NCI-H345 treated with DMSO at 0.1 percent for 48 hours (cell line): ENCODE measurements around the gene TARP.
"Not testable (repeated sequence)": the region's sequence is repeated elsewhere in the genome, so short reads cannot be mapped to it uniquely, and the experiment has no call there.

ENCODE experiments used
- DNase-seq: peaks from one replicate; lab custom pipeline; 2025; ENCODE audit not compliant: unreplicated experiment; lab: John Stamatoyannopoulos, UW

TARP gene

DNA sequence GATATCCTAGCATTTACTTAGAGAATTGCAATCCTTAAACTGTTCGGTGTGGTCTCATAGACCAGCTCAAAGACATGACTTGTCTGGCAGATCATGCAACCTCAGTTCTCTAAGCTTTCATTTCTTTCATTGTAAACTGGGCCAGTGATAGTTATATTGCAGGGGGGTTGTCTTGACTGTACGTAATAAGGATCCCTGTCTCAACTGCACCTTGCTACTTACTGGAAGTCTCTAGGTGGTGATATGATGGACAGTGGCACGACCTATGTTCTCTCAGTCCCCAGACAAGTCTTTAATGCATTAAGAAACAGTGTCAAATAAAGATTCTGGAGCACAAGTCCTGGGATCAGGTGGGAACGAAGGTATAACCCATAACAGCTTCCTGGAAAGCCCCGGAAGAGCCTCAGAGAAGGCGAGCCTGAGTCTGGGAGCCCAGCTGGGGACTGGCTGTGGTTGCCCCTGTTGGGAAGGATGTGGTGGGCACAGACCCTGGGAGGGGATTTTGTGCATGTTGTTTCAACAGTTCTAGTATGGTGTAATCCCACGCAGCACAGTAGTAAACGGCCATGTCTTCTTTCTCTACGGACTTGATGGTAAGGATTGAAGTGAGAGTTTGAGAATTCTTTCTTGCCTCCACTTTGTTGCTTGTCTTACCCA, 26.0 kb upstream of the TARP start:
- no peak for DNase-seq

DNA sequence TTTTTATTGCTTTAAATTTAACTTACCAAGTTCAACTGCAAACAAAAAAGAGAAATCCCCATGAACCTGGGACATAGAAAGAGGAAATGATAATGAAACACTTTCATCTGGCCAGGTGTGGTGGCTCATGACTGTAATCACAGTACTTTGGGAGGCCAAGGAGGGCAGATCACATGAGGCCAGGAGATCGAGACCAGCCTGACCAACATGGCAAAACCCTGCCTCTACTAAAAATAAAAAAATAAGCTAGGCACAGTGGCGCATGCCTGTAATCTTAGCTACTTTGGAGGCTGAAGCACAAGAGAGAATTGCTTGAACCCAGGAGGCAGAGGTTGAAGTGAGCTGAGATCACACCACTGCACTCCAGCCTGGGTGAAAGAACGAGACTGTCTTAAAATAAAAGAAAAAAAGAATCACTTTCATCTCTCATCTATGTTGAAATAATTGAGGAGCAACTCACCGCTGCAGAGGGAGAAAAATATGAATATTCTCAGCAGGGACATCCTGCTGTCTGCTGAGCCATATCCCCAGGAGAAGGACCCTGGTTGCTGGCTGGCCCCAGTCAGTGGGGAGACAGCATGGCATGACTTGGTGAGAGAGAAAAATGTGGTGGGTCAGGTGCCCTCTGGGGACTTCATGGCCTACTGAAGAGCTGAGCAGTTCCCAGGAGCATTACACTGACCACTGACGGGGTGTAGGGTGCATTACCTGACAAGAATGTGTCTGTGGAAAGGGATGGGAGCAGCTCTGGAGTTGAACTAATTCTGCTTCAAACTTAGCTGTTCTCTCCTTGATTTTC, 22.8 kb upstream of the TARP start:
- no peak for DNase-seq

DNA sequence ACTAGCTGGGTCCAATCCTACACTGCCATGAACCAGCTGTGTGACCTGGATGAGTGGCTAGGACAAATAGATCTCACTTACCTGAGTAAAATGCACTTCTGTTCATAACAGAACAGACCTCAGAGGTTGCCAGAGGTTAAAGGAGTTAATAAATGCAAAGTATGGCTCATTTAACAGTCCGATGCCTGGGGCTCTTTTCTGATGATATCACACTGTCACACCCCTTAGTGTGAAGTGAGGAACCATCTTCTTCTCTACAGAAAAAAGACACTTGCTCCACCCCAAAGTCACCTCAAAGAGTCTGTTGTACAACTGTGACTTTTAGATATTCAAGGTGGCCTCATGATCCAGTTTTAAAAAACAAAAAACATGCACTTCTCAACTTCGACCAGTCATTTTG, 21.5 kb upstream of the TARP start:
- DNase-seq, result no peak

DNA sequence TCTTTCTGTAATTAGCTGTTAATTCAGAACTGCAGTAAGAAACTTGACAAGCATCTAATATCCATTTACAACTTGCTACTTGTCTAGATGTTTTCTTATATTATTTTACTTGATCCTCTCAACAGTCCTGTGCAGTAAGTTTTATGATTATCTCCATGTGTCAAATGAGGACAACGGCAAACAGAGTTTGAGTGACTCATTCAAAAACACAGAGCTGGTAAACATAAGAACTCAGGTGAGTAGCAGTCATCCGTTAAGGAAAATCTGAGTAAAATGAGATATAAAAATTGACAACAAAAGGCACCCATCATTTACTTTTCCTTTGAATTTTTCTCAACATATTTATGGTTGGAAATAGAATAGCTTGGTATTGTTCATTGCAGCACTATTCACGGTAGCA, 19.0 kb upstream of the TARP start:
- no peak for DNase-seq

DNA sequence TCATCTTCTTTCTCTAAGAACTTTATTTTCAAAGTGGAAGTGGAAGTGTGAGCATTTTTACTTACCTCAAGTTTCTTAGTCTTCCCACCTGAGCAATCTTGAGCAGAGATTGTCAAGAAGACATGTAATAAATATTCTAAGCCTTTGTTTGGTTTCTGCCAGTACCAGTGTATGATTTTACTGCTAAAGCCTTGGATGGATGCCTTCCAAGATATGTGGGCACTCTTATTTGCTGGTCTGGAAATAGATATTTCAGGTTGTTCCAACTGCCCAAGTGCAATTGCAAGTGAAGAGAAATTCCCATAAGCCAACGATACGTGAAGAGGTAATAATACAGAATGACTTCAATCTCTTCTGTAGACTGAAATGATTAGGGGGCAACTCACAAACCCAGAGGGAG, 18.2 kb upstream of the TARP start:
- no peak for DNase-seq

DNA sequence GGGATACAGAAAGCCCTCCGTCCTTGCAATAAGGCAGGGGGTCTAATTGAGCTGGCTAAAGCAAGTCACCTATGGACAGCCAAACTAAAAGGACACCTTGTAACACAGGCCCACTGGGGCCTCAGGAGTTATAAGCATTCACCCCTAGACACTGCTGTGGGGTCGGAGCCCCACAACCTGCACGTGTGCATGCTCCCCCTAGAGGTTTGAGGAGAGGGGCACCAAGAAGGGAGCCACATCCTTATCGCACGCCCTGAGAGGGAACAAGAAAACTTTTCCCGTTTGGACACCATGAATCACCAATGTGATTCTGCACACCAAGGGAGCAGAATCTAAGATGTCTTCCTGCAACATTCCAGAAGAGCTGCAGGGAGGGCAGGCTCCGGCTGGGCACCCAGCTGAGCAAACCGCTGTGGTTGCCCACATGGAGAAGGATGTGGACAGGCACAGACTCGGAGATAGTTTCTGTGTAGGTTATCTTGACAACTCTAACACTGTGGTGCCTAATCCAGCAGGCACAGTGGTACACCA, 17.7 kb upstream of the TARP start:
- DNase-seq, result no peak

DNA sequence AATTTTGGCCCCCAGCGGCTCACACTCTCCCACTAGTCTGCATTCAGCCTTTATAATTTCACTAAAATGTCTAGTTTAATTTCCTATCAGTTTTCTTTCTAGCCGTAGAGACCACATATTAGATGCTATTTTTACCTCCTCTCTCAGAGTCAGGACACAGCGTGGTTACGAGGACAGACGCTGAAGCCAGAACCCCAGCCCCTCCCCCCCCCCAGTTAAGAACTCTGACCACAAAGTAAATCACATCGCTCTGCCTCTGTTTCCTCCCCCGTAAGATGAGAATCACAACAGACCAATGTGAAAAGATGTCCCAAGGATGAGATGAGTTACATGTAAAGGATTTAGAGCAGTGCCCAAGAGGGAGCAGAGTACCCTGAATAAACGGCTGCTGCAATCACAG, 11.1 kb upstream of the TARP start:
- DNase-seq, result no peak

DNA sequence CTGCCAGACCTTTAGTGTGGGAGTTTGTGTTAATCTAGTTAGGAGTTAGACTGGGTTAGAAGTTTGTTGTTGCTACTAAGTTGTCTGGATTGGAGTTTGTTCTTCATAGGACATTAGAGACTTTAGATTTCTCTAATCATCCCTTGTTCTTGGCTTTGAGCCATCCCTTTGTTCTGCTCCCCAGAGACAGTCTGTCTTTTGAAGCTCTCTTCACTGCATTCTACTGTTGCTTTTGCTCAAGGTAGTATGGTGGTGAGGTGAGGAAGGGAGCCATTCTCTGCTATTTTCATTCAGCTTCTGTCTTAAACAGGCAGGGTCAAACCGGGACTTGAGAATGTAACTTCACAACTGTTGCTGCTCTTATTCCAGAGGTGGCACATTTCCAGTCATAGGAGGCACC, 10.4 kb upstream of the TARP start:
- DNase-seq, result no peak

DNA sequence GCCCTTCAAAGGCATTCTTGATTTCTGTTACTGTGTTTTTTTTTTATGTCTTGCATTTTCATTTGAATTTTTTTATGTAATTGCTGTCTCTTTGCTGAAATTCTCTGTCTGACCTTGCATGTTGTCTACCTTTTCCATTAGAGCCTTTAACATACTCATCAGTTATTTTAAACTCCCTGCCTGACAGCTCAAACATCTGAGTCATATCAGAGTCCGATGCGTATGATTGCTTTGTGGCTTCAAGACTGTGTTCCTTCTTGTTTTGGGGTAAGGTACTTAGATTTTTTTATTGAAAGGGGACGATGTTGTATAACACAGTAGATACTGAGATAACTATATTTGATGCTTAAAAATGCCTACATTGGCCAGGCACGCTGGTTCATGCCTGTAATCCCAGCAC, 9.7 kb upstream of the TARP start:
- DNase-seq, result no peak

DNA sequence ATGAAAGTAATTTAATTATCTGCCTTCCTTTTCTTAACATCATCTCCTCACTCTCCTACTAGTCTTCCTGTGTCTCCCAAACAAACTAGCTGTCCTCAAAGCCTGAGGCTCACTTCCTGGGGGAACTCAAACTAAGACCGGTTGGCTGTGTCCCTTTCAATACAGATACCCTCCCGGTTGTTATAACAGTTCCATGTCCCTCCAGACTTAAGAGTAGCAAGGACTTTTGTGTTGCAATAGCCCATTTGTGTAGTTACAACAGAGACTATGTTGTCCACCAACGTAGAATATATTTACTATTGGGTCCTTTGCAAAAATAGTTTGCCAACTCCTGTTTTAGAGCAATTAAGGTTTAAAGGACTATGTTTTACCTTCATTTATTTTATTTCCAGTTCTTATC, 8.6 kb upstream of the TARP start:
- no peak for DNase-seq

DNA sequence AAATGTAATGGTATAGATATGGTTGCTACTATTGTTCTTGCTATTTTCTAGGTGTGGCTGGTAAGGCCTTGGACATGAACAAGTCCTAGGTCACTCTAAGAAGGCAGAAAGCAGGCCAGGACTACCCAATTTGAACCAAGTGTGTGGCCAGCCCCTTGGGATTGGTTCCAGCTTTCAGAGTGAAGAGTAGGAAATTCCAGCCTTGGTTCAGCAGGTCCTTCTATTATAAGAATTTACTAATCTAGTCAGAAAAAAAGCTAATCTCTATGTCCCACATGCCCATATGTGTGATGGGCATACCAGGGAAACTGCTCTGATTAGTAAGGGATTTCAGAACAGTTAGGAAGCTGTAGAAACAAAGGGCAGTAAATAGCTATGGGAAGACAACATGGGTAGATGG, 7.8 kb upstream of the TARP start:
- no peak for DNase-seq

DNA sequence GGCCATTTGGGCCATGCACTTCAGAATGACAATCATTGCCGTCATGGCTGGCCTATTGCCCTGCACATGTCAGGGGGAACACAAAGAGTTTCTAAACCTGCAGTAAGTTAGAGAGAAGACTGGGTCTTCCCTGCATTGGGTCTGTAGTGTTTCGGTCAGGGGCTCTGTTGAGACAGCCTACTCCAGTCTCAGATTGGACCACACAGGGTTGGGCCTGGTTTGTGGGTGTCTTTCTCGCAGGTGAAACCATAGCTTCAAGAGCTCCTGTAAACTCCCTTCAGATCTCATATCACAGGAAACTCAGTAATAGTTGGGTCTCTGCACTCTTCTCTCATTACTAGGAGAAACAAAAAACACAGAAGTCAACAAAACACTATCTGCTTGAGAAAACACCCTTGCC, 7.3 kb upstream of the TARP start:
- no peak for DNase-seq

DNA sequence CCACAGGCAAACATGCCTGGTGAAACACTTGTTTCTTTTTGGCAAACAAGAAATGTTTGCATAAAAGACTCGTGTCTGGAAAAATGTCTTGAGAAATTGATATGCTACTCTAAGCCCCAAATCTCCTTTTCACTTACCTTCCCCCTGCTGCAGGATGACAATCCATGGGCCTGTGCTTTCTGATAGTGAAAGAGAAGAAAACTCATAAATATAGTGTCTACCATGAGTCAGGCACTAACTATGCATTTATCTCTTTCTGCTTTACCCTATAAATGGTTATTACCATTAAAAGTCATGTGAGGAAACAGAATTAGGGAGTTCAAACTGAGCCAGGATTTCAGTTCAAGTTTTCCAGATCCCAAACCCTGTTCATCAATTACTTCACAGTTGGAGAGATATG, 6.6 kb upstream of the TARP start:
- DNase-seq, result no peak

DNA sequence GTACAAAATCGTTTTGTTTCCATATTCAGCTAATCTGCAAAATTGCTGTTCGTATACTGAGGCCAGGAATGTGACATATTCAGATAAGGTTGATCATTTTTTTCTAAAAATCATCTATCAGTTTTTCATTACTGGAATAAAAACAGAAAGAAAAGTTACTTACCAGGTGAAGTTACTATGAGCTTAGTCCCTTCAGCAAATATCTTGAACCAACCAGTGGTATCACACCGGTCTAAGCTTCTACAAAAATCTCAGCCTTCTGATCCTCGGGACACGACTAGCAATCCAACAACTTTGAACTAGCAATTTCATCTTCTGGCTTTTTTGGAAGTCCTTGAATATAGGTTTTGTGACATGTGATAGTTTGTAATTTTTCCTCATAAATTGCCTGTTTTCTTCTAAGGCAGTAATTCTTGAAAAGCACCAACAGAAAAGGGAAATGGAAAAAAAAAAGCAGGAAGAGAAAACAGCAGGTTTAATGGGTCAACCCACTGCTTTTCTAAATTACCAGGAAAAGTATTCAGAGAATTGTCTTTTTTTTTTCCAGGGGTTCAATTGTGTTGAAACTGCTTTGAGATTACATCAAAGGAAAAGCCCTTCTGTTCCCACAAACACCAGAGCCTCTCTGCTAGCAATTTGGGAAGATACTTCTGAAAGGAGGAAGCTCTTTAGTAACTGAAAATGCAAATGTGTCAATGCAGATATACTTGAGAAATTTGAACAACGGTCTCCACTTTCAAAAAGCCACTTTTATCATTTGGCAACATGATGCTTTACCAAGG, 2.9 kb upstream of the TARP start:
- DNase-seq, result no peak

DNA sequence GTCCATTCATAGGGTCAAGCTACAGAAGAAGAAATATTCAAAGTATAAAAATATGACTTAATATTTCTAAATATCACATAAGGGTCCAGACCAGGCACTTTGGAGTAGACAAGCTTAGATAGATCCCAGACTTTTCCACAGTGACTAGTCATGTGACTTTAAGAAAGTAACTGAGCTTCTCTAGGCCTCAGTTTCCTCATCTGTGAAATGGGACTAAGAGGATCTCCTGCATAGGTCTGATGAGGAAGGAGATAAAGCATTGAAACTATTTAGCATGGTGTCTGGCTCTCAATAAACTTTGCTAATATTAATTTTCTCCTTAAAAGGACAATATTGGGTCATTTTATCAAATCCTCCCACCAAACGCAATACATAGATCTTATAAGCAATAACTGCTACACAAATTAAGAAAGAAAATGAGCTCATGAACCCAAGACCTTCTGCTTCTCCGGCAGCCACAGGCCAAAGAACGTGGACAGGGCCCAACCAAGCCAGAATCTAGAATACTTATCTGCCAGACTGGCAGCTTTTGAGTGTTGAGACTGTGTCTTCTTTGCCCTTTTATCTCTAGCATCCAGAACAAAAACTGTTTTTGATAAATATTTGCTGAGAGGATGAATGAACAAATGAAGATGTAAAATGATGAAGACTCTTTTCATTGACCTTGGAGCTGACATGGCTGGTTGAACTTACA, 1.6 kb upstream of the TARP start:
- DNase-seq, result no peak

DNA sequence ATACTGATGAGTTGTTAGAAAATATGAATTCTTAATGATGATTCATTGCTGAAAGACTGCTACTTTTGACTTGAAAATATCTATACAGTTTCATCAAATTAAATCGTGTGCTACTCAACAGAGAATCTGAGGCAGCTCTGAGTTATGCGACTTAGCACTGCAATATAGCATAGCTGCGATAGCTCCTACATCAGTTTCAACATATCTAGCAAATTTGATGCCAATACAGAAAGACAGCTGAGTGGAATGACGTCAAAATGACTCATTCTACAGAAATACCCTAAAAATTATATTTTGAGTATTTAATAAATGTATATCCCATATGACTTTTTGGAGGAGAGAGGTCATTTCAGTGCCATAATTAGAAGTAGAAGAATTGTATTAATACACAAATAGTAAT, 1.1 kb upstream of the TARP start:
- no peak for DNase-seq

DNA sequence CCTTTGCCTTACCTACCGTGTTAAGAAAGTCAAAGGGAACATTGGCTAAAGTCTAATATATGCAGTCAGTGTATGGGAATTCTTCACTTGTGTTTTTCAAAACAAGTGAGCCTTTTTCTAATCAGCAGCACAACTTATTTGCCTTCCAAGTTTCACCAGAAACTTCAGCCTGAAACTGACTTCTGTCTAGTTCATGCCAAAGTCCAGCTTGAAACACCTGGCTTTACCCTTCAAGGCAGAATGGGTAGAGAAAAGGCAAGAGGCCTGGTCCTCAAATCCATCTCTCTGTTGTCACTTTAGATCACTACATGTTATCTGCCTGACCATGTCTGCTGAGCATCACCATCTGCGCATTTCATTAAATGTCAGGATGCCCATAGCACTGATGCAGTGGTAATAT, 3.0 kb downstream of the TARP start:
- not testable (repeated sequence) for DNase-seq

DNA sequence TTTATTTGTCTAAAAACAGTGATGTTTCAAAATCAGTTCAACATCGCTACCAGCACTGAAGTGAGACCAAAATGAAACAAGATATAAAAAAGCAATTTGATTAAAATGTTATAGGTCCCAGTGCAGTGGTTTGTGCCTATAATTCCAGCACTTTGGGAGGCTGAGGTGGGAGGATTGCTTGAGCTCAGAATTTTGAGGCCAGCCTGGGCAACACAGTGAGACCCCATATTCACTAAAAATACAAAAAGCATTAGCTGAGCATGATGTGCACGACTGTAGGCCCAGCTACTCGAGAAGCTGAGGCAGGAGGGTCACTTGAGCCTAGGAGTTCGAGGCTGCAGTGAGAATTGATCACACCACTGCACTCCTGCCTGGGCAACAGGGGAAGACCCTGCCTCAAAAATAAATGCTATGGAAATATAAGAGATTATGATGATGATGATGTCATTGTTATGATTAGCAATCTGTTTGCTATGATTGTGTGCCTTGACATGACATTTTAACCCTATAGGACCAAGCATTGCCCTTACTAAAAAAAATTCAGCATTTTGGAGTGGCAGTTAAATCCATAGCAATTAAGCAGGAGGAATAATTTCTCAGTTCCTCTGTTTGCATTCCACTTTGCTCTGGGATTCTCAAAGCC, 3.6 kb downstream of the TARP start:
- DNase-seq, result not testable (repeated sequence)

DNA sequence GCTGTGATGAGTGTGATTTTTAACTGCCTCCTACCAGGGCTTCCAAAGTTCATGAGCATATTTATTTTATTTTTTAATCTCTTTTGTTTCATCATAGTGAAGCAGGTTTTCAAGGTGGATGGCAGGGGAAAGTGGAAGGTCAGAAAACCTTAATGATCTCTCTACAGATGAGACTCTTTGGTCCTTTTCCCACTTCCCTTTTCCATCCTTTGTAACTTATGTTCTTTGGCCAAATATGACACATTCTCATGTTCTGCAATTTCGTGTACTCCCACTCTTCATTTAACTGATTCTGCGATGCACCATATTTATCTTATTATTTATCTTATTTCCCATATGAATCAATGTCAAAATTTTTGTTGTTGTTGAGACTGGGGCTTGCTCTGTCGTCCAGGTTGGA, 7.5 kb downstream of the TARP start:
- DNase-seq, result not testable (repeated sequence)

DNA sequence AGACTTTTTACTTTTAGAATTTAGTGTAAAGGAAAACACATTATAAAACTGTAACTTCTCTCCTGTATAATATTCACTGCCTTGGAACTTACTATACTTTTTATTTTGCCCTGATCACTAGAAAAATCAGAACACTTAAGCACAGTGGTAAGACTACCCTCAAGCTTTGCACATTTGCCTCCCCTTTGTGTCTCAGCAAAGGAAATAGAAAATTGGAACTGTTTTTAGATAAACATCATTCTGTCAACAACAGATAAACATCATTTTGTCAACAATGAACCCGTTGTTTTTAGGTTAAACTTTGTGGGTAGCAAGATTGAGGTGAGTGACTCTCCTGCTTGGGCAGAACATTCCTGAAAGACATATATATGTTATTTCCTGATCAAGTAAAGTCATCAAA, 8.8 kb downstream of the TARP start:
- DNase-seq, result not testable (repeated sequence)

DNA sequence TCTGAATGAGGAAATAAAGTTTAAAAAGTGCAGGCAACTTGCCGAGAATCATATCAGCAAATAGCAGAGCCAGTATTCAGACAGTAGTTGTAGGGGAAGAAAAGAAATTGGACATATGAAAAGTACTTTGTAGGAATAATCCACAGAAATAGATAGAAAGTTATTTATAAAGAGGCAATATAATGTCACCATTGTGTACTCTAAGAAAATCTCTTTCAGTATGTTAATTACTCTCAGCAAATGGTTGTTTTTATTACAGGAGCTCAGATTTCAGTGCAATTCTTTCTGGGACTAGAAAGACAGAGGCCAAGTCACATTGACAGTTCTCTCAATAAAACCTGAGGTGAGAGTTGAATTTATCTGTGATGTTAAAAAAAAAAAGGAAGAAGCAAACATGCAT, 10.2 kb downstream of the TARP start:
- DNase-seq, result not testable (repeated sequence)
